GM12878 (cell line): ENCODE results near the gene EEF1AKMT3. TPM values are rescaled to one million over a fixed set of nuclear protein-coding genes. Genes with fewer than 3 reads are reported as not detected.

Source experiments
- ATF3 ChIP-seq: IDR thresholded peaks from 2 replicates; pipeline ENCODE4 v1.6.1; 2011; ENCODE audit warnings: low read depth, mild to moderate bottlenecking, low read length, moderate library complexity, borderline replicate concordance; ENCODE audit errors: extremely low read depth
- BMI1 ChIP-seq: fragments of 450-650 bp; IDR thresholded peaks from 2 replicates; pipeline ENCODE4 v1.6.1; 2016; ENCODE audit warnings: mild to moderate bottlenecking, moderate library complexity, borderline replicate concordance
- ZBTB33 ChIP-seq: fragments of 450-650 bp; IDR thresholded peaks from 2 replicates; pipeline ENCODE4 v1.6.1; 2017; ENCODE audit warnings: mild to moderate bottlenecking
- polyA plus RNA-seq, 11 experiments: library from polyadenylated mRNA; depleted of rRNA in 4 of 11; unstranded in 6 of 11; stranded (reverse) in 5 of 11; fragments of >200 nt; fragmentation: Nextera tagmentation in 4 of 11; fragmentation: Illumina TruSeq in 1 of 11; extraction: Ambion mirVana in 4 of 11; extraction: Trizol in 1 of 11; gene quantifications; 1 replicate in 1 of 11; 2 replicates in 10 of 11; pipeline versions ENCODE4 v1.2.1 to v1.2.3, GENCODE V29; 2011 to 2016; ENCODE audit warnings: inconsistent platforms in 2 of 11, missing spikeins in 2 of 11, low read depth in 1 of 11
- total RNA-seq, 4 experiments: library from RNA; depleted of rRNA in 3 of 4; stranded (reverse); fragments of >200 nt in 3 of 4; fragmentation: Illumina TruSeq in 1 of 4; extraction: Trizol in 1 of 4; gene quantifications; 2 replicates each; pipeline versions ENCODE4 v1.2.1 to v1.2.3, GENCODE V29; 2013 to 2021
- TF ChIP-seq, protein P1 (sequence below): fragments of 450-650 bp; IDR thresholded peaks from 2 replicates; pipeline ENCODE4 v1.6.1; 2018; ENCODE audit warnings: mild to moderate bottlenecking, low read depth, moderate library complexity; ENCODE audit not compliant: partially characterized antibody
- TF ChIP-seq, protein P2 (sequence below): fragments of 450-650 bp; IDR thresholded peaks from 2 replicates; pipeline ENCODE4 v1.6.1; 2017; ENCODE audit warnings: borderline replicate concordance

Gene EEF1AKMT3
- total and polyA plus RNA-seq, 10 of the 15 experiments (the other 5 are each of a cell fraction or from before 2014, with no cell fraction given) = 1.2 to 8.2 (median 3.5) TPM

DNA sequence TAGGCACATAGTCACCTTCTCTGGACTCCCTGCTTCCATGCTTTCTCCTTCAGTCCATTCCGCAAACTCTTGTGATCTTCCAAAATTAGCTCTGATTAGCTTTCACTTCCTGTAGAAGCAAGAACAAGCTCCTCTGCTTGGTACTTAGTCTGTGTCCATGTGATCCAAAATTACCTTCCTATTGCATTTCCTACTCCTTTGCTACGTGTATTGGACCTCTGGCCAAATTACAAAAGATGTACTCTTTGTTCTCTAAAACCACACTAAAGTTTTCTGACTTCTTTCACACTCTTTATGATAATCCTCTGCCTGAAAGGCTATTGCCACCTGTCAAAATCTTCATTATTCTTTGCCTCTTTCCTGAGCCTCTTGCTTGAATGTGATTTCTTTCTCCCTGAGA, 9.4 kb downstream of the EEF1AKMT3 start (continued):
- TF ChIP-seq, protein P1, sequence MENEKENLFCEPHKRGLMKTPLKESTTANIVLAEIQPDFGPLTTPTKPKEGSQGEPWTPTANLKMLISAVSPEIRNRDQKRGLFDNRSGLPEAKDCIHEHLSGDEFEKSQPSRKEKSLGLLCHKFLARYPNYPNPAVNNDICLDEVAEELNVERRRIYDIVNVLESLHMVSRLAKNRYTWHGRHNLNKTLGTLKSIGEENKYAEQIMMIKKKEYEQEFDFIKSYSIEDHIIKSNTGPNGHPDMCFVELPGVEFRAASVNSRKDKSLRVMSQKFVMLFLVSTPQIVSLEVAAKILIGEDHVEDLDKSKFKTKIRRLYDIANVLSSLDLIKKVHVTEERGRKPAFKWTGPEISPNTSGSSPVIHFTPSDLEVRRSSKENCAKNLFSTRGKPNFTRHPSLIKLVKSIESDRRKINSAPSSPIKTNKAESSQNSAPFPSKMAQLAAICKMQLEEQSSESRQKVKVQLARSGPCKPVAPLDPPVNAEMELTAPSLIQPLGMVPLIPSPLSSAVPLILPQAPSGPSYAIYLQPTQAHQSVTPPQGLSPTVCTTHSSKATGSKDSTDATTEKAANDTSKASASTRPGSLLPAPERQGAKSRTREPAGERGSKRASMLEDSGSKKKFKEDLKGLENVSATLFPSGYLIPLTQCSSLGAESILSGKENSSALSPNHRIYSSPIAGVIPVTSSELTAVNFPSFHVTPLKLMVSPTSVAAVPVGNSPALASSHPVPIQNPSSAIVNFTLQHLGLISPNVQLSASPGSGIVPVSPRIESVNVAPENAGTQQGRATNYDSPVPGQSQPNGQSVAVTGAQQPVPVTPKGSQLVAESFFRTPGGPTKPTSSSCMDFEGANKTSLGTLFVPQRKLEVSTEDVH = no peak
- TF ChIP-seq, protein P2, sequence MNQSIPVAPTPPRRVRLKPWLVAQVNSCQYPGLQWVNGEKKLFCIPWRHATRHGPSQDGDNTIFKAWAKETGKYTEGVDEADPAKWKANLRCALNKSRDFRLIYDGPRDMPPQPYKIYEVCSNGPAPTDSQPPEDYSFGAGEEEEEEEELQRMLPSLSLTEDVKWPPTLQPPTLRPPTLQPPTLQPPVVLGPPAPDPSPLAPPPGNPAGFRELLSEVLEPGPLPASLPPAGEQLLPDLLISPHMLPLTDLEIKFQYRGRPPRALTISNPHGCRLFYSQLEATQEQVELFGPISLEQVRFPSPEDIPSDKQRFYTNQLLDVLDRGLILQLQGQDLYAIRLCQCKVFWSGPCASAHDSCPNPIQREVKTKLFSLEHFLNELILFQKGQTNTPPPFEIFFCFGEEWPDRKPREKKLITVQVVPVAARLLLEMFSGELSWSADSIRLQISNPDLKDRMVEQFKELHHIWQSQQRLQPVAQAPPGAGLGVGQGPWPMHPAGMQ = no peak
- TF ChIP-seq BMI1 (no peak), ZBTB33 (no peak), ATF3 (no peak)
